Smooth muscle cell of the umbilical artery (primary cell): Measurements from ENCODE around the gene AKAP1. TPM values are rescaled to one million over a fixed set of nuclear protein-coding genes. Genes with fewer than 3 reads are reported as not detected.

Experiments used
- total RNA-seq: library from RNA; depleted of rRNA; stranded (reverse); fragments of >200 nt; gene quantifications from 2 replicates; pipeline ENCODE4 v1.2.3, GENCODE V29; 2014

AKAP1 gene
- total RNA-seq, result 11.9 and 14.7 TPM in 2 replicates

GRCh38 chr17:57084802-57085447 lies at the start of gene AKAP1:
AKAP1 (plus strand) TSS chr17:57085246; CDS start chr17:57105465, 20,219 bp downstream.

Other genes starting within 250 kb of the AKAP1 start
- gene TRIM25, start 171.2 kb upstream of the AKAP1 start, total RNA-seq, result 14.8 and 23.8 TPM in 2 replicates
- 14.5 and 14.6 TPM in 2 replicates for gene COIL, start 124.2 kb upstream of the AKAP1 start, total RNA-seq
- 76.2 and 117 TPM in 2 replicates for gene SCPEP1, start 107.1 kb upstream of the AKAP1 start, total RNA-seq
- 42.5 and 55.8 TPM in 2 replicates for gene MSI2, start 171.3 kb downstream of the AKAP1 start, total RNA-seq